ENCODE results near the gene ERN2.
"Not testable (repeated sequence)": the region's sequence is repeated elsewhere in the genome, so short reads cannot be mapped to it uniquely, and the experiment has no call there.

ERN2 gene

GRCh38 chr16:23754594-23755483 lies 41.8 kb upstream of the ERN2 start, which contains the start of gene CHP2:
CHP2 (plus strand) TSS chr16:23755026; CDS start chr16:23755050, 24 bp downstream.
- TF ChIP-seq EZH2phosphoT487 (IDR thresholded peaks at IDR 0.05; ENCODE audit: low read depth) (no peak), CTCF (IDR thresholded peaks at IDR 0.05; ENCODE audit: low read depth, low read length) (no peak)
- H3K4me1 ChIP-seq (ENCODE audit: low read length), result no peaks in the 10 kb centered on the region
- no peak within 1 kb of the TSS for H3K9ac ChIP-seq (ENCODE audit: low read length)
- no peak within 1 kb of the TSS for H2AFZ ChIP-seq (ENCODE audit: low read depth, low read length)
- H3K9me3 ChIP-seq (ENCODE audit: insufficient read depth, low read length), result no peaks in the 10 kb centered on the region
- H3K4me3 ChIP-seq (ENCODE audit: low read length), result no peak within 1 kb of the TSS
- H3K4me2 ChIP-seq (ENCODE audit: low read length), result no peak within 1 kb of the TSS
- H3K36me3 ChIP-seq (replicated peaks; ENCODE audit: low read depth, low read length), result no peaks in the 10 kb centered on the region
- H3K27me3 ChIP-seq (ENCODE audit: low read depth, low read length), result 0 out of 2 replicates have a peak, but pooled peaks cover 4% of the 10 kb centered on the region
- no peaks in the 10 kb centered on the region for H4K20me1 ChIP-seq (ENCODE audit: insufficient read depth, low read length)
- H3K27ac ChIP-seq (ENCODE audit: low read length), result no peak within 1 kb of the TSS
- H3K79me2 ChIP-seq (ENCODE audit: low read length), result no peaks in the 10 kb centered on the region

DNA sequence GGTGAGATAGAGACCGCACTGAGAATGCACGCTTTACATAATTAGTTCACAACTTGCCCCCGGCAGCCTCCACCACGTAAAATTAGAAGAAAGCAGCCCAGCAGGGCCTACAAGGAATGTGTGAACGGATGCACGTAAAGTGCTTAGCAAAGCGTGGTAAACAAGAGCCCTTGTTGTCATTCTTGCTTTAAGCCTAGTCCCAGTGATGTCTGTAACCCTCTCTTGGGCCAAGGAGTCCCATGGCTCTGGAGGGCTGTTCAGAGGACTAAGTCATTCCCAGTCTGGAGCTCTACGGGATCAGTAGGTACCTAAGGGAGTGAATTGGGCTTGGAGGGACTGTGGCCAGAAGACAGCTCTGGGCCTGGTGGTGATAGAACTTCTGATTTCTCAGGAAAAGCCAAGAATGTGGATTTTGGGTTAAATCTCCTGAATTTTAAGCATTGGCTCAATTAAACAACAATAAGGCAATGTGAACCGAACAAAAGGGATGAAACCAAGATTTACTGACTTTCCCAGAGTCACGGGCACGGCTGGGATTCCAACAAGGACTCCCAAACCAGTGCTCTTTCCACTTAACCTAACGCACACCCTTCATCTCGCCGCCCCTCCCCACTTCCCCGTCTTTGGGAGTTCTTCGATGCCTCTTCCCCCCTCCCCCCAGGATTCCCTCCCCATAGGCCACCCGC lies 41.0 kb upstream of the ERN2 start:
- Histone ChIP-seq H3K4me1 (ENCODE audit: low read length) (no peaks in the 10 kb centered on the region), H3K4me3 (ENCODE audit: low read length) (no peak overlapping the region), H3K27me3 (ENCODE audit: low read depth, low read length) (0 out of 2 replicates have a peak, but pooled peaks cover 4% of the 10 kb centered on the region), H3K9ac (ENCODE audit: low read length) (no peak overlapping the region), H3K36me3 (replicated peaks; ENCODE audit: low read depth, low read length) (no peaks in the 10 kb centered on the region), H3K79me2 (ENCODE audit: low read length) (no peaks in the 10 kb centered on the region), H2AFZ (ENCODE audit: low read depth, low read length) (no peak overlapping the region), H3K4me2 (ENCODE audit: low read length) (no peak overlapping the region), H3K9me3 (ENCODE audit: insufficient read depth, low read length) (no peaks in the 10 kb centered on the region), H3K27ac (ENCODE audit: low read length) (no peak overlapping the region), H4K20me1 (ENCODE audit: insufficient read depth, low read length) (no peaks in the 10 kb centered on the region)
- TF ChIP-seq EZH2phosphoT487 (IDR thresholded peaks at IDR 0.05; ENCODE audit: low read depth), result no peak
- TF ChIP-seq CTCF (IDR thresholded peaks at IDR 0.05; ENCODE audit: low read depth, low read length), result no peak

DNA sequence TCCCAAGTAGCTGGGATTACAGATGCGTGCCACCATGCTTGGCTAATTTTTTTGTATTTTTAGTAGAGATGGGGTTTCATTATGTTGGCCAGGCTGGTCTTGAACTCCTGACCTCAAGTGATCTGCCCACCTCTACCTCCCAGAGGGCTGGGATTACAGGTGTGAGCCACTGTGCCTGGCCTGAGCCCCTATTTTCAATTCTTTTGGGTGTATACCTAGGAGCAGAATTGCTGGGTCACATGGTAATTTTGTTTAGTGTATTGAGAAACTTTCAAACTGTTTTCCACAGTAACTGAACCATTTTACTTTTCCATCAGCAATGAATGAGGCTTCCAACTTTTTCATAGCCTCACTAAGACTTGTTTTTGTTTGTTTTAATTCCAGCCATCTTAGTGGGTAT lies 38.0 kb upstream of the ERN2 start:
- H3K27ac ChIP-seq (ENCODE audit: low read length); H2AFZ ChIP-seq (ENCODE audit: low read depth, low read length); H3K4me2 ChIP-seq (ENCODE audit: low read length); H3K36me3 ChIP-seq (replicated peaks; ENCODE audit: low read depth, low read length); H3K4me3 ChIP-seq (ENCODE audit: low read length); H3K4me1 ChIP-seq (ENCODE audit: low read length); H3K79me2 ChIP-seq (ENCODE audit: low read length); H4K20me1 ChIP-seq (ENCODE audit: insufficient read depth, low read length); H3K9ac ChIP-seq (ENCODE audit: low read length); H3K9me3 ChIP-seq (ENCODE audit: insufficient read depth, low read length): not testable (repeated sequence)
- H3K27me3 ChIP-seq (ENCODE audit: low read depth, low read length), result peaks cover 12% of the 10 kb centered on the region; the same call in 1 of the 2 replicates

DNA sequence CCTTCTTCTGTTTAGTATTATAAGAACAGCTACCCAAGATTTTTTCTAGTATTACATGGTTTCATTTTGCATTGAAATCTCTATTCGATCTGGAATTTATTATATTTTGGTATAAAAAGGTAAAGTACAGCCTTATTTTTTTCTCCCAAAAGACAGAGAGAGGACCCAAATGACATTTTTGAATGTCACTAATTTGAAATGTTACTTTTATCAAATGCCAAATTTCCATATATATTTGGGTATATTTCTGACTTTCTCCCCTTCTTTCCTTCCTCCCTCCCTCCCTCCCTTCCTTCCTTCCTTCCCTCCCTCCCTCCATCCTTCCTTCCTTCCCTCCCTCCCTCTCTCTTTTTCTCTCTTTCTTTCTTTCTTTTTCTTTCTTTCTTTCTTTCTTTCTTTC lies 35.6 kb upstream of the ERN2 start:
- no peak overlapping the region for H2AFZ ChIP-seq (ENCODE audit: low read depth, low read length)
- H3K27me3 ChIP-seq (ENCODE audit: low read depth, low read length), result peaks cover 18% of the 10 kb centered on the region
- no peaks in the 10 kb centered on the region for H4K20me1 ChIP-seq (ENCODE audit: insufficient read depth, low read length)
- no peaks in the 10 kb centered on the region for H3K4me1 ChIP-seq (ENCODE audit: low read length)
- no peak overlapping the region for H3K9ac ChIP-seq (ENCODE audit: low read length)
- H3K79me2 ChIP-seq (ENCODE audit: low read length), result no peaks in the 10 kb centered on the region
- TF ChIP-seq EZH2phosphoT487 (IDR thresholded peaks at IDR 0.05; ENCODE audit: low read depth) (no peak), CTCF (IDR thresholded peaks at IDR 0.05; ENCODE audit: low read depth, low read length) (no peak)
- H3K27ac ChIP-seq (ENCODE audit: low read length), result no peak overlapping the region
- no peak overlapping the region for H3K4me2 ChIP-seq (ENCODE audit: low read length)
- H3K36me3 ChIP-seq (replicated peaks; ENCODE audit: low read depth, low read length), result no peaks in the 10 kb centered on the region
- no peak overlapping the region for H3K4me3 ChIP-seq (ENCODE audit: low read length)
- no peaks in the 10 kb centered on the region for H3K9me3 ChIP-seq (ENCODE audit: insufficient read depth, low read length)
